LNCaP clone FGC (cell line): Measurements from ENCODE around the gene APOL1.

Experiments
- DNase-seq: peaks from one replicate; pipeline ENCODE4 v3.0.0-alpha.2; 2011; ENCODE audit warnings: low read depth
- H3K4me3 ChIP-seq: 2 replicates; pipeline ENCODE4 v1.5.1; 2011; ENCODE audit warnings: mild to moderate bottlenecking, low read depth, low read length, control low read depth
- CTCF ChIP-seq: IDR thresholded peaks from 2 replicates; pipeline ENCODE4 v1.5.1; 2012; ENCODE audit warnings: mild to moderate bottlenecking; ENCODE audit not compliant: control insufficient read depth, insufficient read depth; ENCODE audit errors: extremely low read depth

The APOL1 gene

DNA sequence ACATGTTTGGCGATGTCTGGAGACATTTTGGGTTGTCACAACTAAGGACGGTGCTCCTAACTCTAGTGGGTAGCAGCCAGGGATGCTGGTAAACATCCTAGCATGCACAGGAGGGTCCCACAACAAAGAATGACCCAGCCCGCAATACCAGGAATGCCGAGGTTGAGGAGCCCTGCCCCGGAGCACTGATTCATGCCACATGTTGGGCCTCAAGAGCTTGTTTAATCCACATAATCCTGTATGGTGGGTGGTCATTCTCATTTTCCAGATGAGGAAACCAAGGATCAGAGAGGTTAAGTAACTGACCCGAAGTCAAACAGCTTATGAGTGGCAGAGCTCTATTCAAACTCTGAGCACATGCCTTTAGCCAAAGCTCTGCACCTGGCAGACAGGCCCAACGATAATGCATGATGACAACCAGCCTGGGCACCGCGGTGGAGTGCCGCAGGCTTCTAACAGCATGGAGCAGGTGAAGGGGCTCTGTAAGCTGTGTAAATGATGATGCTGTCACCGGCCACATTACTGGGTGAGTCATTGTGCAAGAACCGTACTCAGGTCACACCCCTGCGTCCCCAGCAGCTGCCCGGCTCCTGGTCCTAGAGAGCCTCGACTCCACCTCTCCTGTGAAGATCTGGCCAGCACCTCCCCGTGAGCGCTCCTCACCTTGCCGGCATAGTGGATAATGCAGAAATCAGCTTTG is 58.6 kb downstream of the APOL1 start:
- no peak for TF ChIP-seq CTCF
- no peak for DNase-seq
- H3K4me3 ChIP-seq, result no peak overlapping the region

DNA sequence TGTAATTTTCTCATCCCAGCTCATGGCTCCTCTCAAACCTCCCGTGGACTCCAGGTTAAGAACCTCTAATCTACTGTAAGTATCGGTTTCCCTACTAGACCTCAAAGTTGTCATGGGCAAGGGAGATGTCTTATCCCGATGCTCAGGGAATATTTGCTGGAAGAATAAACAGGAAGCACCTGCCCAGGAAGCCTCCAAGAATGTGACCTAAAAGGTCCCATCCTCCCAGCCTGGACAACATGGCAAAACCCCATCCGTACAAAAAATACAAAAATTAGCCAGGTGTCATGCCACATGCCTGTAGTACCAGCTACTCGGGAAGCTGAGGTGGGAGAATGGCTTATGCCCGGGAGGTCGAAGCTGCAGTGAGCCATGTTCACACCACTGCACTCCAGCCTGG is 62.4 kb downstream of the APOL1 start:
- no peak overlapping the region for H3K4me3 ChIP-seq
- TF ChIP-seq CTCF, result no peak
- DNase-seq, result no peak

- TF ChIP-seq CTCF, result no peak
- DNase-seq, result no peak
- no peak overlapping the region for H3K4me3 ChIP-seq
Observed at GRCh38 chr22:36316419-36316818, 63.5 kb downstream of the APOL1 start.
